ENCODE results near the gene FBLIM1. TPM values are rescaled to one million over a fixed set of nuclear protein-coding genes. Genes with fewer than 3 reads are reported as not detected.
A peak's percentile ranks its signal among the peaks of the same experiment; 100 is the strongest.

The FBLIM1 gene
- total and polyA plus RNA-seq, 5 donors from 2014 or later, result 0.06 TPM; not detected in 4

DNA sequence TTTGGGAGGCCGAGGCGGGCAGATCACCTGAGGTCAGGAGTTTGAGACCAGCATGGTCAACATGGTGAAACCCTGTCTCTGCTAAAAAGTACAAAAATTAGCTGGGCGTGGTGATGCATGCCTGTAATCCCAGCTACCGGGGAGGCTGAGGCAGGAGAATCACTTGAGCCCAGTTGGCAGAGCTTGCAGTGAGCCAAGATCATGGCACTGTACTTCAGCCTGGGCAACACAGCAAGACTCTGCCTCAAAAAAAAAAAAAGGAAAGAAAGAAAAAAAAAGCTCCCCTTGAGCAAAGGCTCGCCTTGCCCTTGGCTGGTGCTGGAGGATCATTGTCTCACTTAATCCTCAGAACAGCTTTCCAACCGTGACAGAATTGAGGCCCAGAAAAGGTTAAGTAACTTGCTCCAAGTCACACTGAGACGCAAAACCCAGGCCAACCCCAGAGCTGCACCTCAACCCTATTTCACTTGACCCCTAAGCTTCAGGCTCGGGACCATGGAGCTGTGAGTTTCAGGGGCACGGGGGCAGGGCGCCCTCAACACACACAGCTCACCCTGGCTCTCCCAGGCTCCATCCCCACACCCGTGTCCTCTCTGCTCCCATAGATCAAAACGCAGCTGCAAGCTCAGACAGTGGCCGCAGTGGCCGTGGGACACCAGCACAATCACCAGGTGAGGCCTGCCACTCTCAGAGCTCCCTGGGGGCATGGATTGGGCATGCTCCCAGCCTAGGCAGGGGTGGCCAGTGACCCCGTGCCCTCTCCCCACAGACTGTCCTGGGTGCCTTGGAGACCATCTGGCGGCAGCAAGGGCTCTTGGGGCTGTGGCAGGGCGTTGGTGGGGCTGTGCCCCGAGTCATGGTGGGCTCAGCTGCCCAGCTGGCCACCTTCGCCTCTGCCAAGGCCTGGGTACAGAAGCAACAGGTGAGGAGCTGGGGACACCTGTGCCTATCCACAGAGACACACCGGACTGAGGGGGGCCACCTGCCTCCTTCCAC lies 21.0 kb upstream of the FBLIM1 start:
- Mint-ChIP-seq H3K9me3 (no peaks in the 10 kb centered on the region), H3K27ac (no peak overlapping the region), H3K36me3 (peaks cover 6% of the 10 kb centered on the region), H3K27me3 (no peaks in the 10 kb centered on the region), H3K4me1 (peaks cover 0 to 5% (median 0%) of the 10 kb centered on the region in 4 donors), H3K4me3 (no peak overlapping the region)
- Histone ChIP-seq H3K4me3 (ENCODE audit: low read depth, low read length) (no peak overlapping the region), H3K9me3 (ENCODE audit: control insufficient read depth in 2 of 2, low read length in 2 of 2) (no peaks in the 10 kb centered on the region), H3K27ac (ENCODE audit: insufficient read depth, low read length, poor library complexity, severe bottlenecking) (no peak overlapping the region), H3K4me1 (ENCODE audit: control insufficient read depth, insufficient read depth, low read length, poor library complexity, severe bottlenecking) (peaks cover 4% of the 10 kb centered on the region), H3K27me3 (ENCODE audit: control insufficient read depth, insufficient read depth, low read length) (no peaks in the 10 kb centered on the region), H3K36me3 (ENCODE audit: control insufficient read depth, insufficient read depth, low read length) (peaks cover 5% of the 10 kb centered on the region)
- ATAC-seq (ENCODE audit: low read depth in 2 of 2) (no peak), DNase-seq (no peak)

DNA sequence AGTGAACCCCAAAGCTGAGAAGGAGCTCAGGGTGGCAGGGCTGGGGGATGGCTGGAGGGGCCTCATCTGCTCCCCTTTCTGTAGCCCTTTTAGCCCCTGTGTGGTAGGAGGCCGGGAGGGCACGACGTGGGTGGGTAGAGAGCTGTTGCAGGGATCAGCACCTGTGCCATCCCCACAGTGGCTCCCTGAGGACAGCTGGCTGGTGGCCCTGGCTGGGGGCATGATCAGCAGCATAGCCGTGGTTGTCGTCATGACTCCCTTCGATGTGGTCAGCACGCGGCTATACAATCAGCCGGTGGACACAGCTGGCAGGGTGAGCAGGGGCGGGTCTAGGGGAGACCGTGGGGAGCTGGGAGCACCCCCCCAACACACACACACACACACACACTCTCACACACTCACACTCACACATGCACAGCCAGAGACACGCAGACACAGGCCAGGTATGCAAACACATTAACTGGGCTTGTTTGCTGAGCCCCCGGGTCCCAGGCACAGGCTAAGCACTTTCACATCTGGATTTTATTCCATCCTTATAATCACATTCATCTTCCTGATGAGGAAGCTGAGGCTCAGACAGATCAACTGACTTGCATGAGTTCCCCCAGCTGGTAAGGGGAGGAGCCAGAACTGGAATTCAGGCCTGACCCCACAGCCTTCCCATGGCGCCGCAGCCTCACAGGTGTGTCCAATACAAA lies 20.0 kb upstream of the FBLIM1 start:
- Mint-ChIP-seq H3K4me3 (no peak overlapping the region), H3K4me1 (peaks cover 0 to 5% (median 0%) of the 10 kb centered on the region in 4 donors), H3K27ac (peak overlapping the region in 2 of 3 donors; percentile 68 to 81), H3K27me3 (no peaks in the 10 kb centered on the region), H3K36me3 (no peaks in the 10 kb centered on the region), H3K9me3 (no peaks in the 10 kb centered on the region)
- Histone ChIP-seq H3K36me3 (ENCODE audit: control insufficient read depth, insufficient read depth, low read length) (no peaks in the 10 kb centered on the region), H3K9me3 (ENCODE audit: control insufficient read depth in 2 of 2, low read length in 2 of 2) (no peaks in the 10 kb centered on the region), H3K27me3 (ENCODE audit: control insufficient read depth, insufficient read depth, low read length) (no peaks in the 10 kb centered on the region), H3K4me3 (ENCODE audit: low read depth, low read length) (no peak overlapping the region), H3K4me1 (ENCODE audit: control insufficient read depth, insufficient read depth, low read length, poor library complexity, severe bottlenecking) (peaks cover 4% of the 10 kb centered on the region), H3K27ac (ENCODE audit: insufficient read depth, low read length, poor library complexity, severe bottlenecking) (no peak overlapping the region)
- DNase-seq (no peak), ATAC-seq (ENCODE audit: low read depth in 2 of 2) (no peak)

DNA sequence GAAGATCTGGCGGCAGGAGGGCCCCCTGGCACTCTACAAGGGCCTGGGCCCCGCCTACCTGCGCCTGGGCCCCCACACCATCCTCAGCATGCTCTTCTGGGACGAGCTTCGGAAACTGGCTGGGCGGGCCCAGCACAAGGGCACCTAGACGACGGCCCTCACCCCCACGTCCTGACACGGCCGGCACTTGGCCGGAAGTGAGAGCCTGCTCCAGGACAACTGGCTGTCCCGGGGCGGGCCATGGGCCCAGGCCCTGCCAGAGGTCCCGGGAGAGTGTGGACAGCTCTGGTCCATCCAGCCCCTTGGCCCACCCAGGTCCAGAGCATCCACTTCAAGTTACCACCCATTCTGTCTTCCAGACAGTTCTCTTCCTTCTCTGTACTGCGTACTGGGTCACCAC lies 19.3 kb upstream of the FBLIM1 start:
- ATAC-seq (ENCODE audit: low read depth in 2 of 2), result no peak
- Mint-ChIP-seq H3K4me1 (peaks cover 0 to 5% (median 0%) of the 10 kb centered on the region in 4 donors), H3K4me3 (no peak overlapping the region), H3K27me3 (no peaks in the 10 kb centered on the region), H3K27ac (peak overlapping the region in 1 of 3 donors; percentile 81), H3K9me3 (no peaks in the 10 kb centered on the region), H3K36me3 (no peaks in the 10 kb centered on the region)
- H3K27ac ChIP-seq (ENCODE audit: insufficient read depth, low read length, poor library complexity, severe bottlenecking), result no peak overlapping the region
- no peak for DNase-seq
- no peaks in the 10 kb centered on the region for H3K9me3 ChIP-seq (ENCODE audit: control insufficient read depth in 2 of 2, low read length in 2 of 2)
- peaks cover 4% of the 10 kb centered on the region for H3K4me1 ChIP-seq (ENCODE audit: control insufficient read depth, insufficient read depth, low read length, poor library complexity, severe bottlenecking)
- no peaks in the 10 kb centered on the region for H3K27me3 ChIP-seq (ENCODE audit: control insufficient read depth, insufficient read depth, low read length)
- H3K4me3 ChIP-seq (ENCODE audit: low read depth, low read length), result no peak overlapping the region
- H3K36me3 ChIP-seq (ENCODE audit: control insufficient read depth, insufficient read depth, low read length), result no peaks in the 10 kb centered on the region

DNA sequence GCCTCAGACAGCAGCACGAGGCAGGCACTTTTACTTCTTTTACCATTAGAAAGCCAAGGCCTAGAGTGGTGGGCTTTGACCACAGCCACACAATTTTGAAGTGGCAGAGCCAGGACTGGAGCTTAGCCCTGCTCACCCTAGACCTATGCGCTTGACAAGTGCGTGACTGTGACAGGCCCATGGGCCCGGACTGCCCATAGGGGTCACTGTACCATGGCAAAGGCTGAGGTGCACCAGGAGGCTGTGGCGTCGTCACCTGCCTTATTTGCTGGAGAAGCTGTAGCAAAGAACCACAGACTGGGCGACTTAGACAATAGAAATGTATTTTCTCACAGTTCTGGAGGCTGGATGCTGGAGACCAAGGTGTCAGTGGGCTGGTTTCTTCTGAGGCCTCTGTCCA lies 18.9 kb upstream of the FBLIM1 start:
- ATAC-seq (ENCODE audit: low read depth in 2 of 2) (no peak), DNase-seq (no peak)
- no peaks in the 10 kb centered on the region for H3K36me3 Mint-ChIP-seq
- no peaks in the 10 kb centered on the region for H3K27me3 ChIP-seq (ENCODE audit: control insufficient read depth, insufficient read depth, low read length)
- H3K27me3 Mint-ChIP-seq, result no peaks in the 10 kb centered on the region
- H3K27ac Mint-ChIP-seq, result peak overlapping the region in 1 of 3 donors; percentile 66
- H3K4me1 ChIP-seq (ENCODE audit: control insufficient read depth, insufficient read depth, low read length, poor library complexity, severe bottlenecking), result peaks cover 4% of the 10 kb centered on the region
- H3K4me1 Mint-ChIP-seq, result peaks cover 0 to 5% (median 0%) of the 10 kb centered on the region in 4 donors
- H3K9me3 Mint-ChIP-seq, result no peaks in the 10 kb centered on the region
- H3K4me3 ChIP-seq (ENCODE audit: low read depth, low read length), result no peak overlapping the region
- no peak overlapping the region for H3K4me3 Mint-ChIP-seq
- H3K27ac ChIP-seq (ENCODE audit: insufficient read depth, low read length, poor library complexity, severe bottlenecking), result no peak overlapping the region
- no peaks in the 10 kb centered on the region for H3K36me3 ChIP-seq (ENCODE audit: control insufficient read depth, insufficient read depth, low read length)
- H3K9me3 ChIP-seq (ENCODE audit: control insufficient read depth in 2 of 2, low read length in 2 of 2), result no peaks in the 10 kb centered on the region

DNA sequence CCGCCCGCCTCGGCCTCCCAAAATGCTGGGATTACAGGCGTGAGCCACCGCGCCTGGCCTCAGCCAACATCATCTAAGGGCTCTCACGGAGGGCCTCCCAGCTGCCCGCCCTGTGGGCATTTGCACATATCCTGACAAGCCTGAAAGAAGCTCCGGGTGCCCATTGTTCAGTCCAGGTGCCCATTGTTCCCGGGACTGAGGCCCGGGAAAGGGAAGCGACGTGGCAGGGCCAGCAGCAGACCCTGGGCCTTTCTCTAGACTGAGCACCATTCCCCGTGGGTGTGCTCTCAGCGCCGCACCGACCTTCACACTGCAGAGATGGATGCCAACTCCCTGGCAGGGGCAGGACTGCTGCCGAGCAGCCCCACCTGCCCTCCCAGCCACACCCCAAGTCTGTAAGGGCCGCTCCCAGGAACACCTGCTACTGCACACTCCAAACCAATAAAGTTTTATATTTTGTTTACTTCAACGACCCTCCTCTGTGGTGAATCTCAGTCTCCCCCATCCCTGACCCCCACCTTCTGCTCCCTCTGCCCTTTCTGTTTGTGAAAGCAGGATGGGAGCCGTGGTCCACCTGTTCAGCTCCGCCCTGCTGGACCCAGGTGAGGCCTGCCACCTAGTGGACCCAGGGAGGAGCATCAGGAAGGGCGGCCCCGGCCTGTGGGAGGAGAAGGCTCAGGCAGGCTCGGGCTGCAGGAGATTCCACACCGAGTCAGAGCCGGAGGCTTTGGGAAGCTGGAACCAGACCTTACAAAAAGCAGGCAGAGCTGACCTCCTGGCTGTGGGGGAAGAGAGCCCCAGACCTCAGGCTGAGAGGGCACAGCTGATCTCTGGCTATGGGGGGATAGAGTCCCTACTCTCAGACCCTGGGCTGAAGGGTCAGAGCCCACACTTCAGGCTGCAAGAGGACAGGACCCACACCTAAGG lies 17.4 kb upstream of the FBLIM1 start:
- Histone ChIP-seq H3K36me3 (ENCODE audit: control insufficient read depth, insufficient read depth, low read length) (no peaks in the 10 kb centered on the region), H3K27me3 (ENCODE audit: control insufficient read depth, insufficient read depth, low read length) (no peaks in the 10 kb centered on the region), H3K4me1 (ENCODE audit: control insufficient read depth, insufficient read depth, low read length, poor library complexity, severe bottlenecking) (peaks cover 4% of the 10 kb centered on the region), H3K9me3 (ENCODE audit: control insufficient read depth in 2 of 2, low read length in 2 of 2) (no peaks in the 10 kb centered on the region), H3K4me3 (ENCODE audit: low read depth, low read length) (no peak overlapping the region), H3K27ac (ENCODE audit: insufficient read depth, low read length, poor library complexity, severe bottlenecking) (no peak overlapping the region)
- H3K4me3 Mint-ChIP-seq, result peak overlapping the region in 1 of 4 donors; percentile 33
- DNase-seq (peak; percentile 43 to 73 (median 59)), ATAC-seq (ENCODE audit: low read depth in 2 of 2) (peak; percentile 77 to 78)
- no peak overlapping the region for H3K27ac Mint-ChIP-seq
- H3K27me3 Mint-ChIP-seq, result no peaks in the 10 kb centered on the region
- H3K4me1 Mint-ChIP-seq, result peaks cover 0 to 5% (median 0%) of the 10 kb centered on the region in 4 donors
- no peaks in the 10 kb centered on the region for H3K36me3 Mint-ChIP-seq
- no peaks in the 10 kb centered on the region for H3K9me3 Mint-ChIP-seq

DNA sequence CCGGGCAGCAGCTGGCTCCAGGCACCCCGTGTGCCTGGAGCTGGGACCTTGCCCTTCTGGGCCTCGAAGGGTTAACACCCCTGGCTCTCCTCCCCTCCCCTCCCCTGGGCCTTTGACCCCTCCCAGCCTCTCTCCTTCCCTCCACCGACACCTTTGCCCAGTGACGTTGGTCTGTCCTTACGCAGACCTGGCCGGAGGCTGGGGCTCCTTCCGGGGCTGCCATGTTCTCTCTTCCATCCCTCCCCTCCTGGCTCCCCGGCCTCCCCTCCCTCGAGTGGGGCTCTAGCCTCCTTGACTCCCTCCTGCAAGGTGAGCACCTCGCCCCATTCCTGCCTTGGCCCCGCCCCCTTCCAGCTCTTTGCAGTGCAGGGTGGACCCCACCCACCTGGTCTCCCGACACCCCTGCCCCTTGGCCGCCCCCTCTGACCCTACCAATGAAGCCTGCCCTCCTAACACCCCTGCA lies 16.2 kb upstream of the FBLIM1 start, which contains the start of gene TMEM82:
TMEM82 (plus strand) TSS at position 161 of the 463 bp plus-strand sequence; CDS start at position 222, 61 bp downstream.
- no peak within 1 kb of the TSS for H3K27ac Mint-ChIP-seq
- no peaks in the 10 kb centered on the region for H3K36me3 ChIP-seq (ENCODE audit: control insufficient read depth, insufficient read depth, low read length)
- peak within 1 kb of the TSS in 1 of 4 donors; percentile 33 for H3K4me3 Mint-ChIP-seq
- no peaks in the 10 kb centered on the region for H3K36me3 Mint-ChIP-seq
- H3K9me3 Mint-ChIP-seq, result no peaks in the 10 kb centered on the region
- no peak for DNase-seq
- no peak within 1 kb of the TSS for H3K4me3 ChIP-seq (ENCODE audit: low read depth, low read length)
- H3K27ac ChIP-seq (ENCODE audit: insufficient read depth, low read length, poor library complexity, severe bottlenecking), result no peak within 1 kb of the TSS
- H3K4me1 Mint-ChIP-seq, result peaks cover 0 to 5% (median 0%) of the 10 kb centered on the region in 4 donors
- no peak for ATAC-seq (ENCODE audit: low read depth in 2 of 2)
- H3K4me1 ChIP-seq (ENCODE audit: control insufficient read depth, insufficient read depth, low read length, poor library complexity, severe bottlenecking), result peaks cover 4% of the 10 kb centered on the region
- no peaks in the 10 kb centered on the region for H3K9me3 ChIP-seq (ENCODE audit: control insufficient read depth in 2 of 2, low read length in 2 of 2)
- no peaks in the 10 kb centered on the region for H3K27me3 ChIP-seq (ENCODE audit: control insufficient read depth, insufficient read depth, low read length)
- no peaks in the 10 kb centered on the region for H3K27me3 Mint-ChIP-seq

DNA sequence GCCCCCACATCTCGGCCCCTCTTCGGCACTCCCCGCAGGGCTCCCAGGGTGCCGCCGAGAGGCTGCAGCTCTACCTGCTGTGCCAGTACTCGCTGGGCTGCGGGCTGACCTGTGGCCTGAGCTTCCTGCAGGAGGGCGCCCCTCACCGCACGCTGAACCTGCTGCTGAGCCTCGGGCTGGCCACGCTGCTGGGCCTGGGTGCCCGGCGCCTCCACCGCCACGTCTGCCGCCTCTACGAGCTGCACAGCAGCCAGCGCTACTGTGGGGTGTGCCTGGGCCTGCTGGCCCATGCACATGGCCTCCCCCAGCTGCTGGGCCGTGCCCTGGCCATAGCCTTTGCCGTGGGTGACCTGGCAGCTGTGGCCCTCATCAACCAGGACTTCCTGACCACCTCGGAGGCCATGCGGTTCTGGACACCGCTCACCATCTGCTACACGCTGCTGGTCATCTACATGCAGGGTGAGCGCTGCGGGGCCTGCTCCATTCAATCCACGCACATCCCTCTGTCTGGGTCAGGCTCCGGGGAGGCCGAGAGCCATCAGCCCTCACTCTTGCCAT lies 14.4 kb upstream of the FBLIM1 start:
- H3K4me1 ChIP-seq (ENCODE audit: control insufficient read depth, insufficient read depth, low read length, poor library complexity, severe bottlenecking), result peaks cover 4% of the 10 kb centered on the region
- no peak for ATAC-seq (ENCODE audit: low read depth in 2 of 2)
- no peaks in the 10 kb centered on the region for H3K9me3 ChIP-seq (ENCODE audit: control insufficient read depth in 2 of 2, low read length in 2 of 2)
- H3K27me3 ChIP-seq (ENCODE audit: control insufficient read depth, insufficient read depth, low read length), result no peaks in the 10 kb centered on the region
- H3K27ac ChIP-seq (ENCODE audit: insufficient read depth, low read length, poor library complexity, severe bottlenecking), result no peak overlapping the region
- Mint-ChIP-seq H3K9me3 (no peaks in the 10 kb centered on the region), H3K27me3 (no peaks in the 10 kb centered on the region), H3K4me1 (peaks cover 0 to 5% (median 0%) of the 10 kb centered on the region in 4 donors), H3K4me3 (no peak overlapping the region), H3K36me3 (no peaks in the 10 kb centered on the region), H3K27ac (no peak overlapping the region)
- H3K36me3 ChIP-seq (ENCODE audit: control insufficient read depth, insufficient read depth, low read length), result no peaks in the 10 kb centered on the region
- no peak for DNase-seq
- no peak overlapping the region for H3K4me3 ChIP-seq (ENCODE audit: low read depth, low read length)
